Aorta (tissue), 5 donors: ENCODE measurements around the gene MAPKBP1. TPM values are rescaled to one million over a fixed set of nuclear protein-coding genes. Genes with fewer than 3 reads are reported as not detected.
"Not testable (repeated sequence)": the region's sequence is repeated elsewhere in the genome, so short reads cannot be mapped to it uniquely, and the experiment has no call there.

Experiments
- ATAC-seq: fragments of 200-7000 bp; cut with Tn5 transposase; one replicate; pipeline ENCODE4 v1.9.1; 2022; ENCODE audit warnings: moderate library complexity; ENCODE audit not compliant: low FRiP score
- DNase-seq, 2 donors: peaks; one replicate each; pipeline ENCODE4 v3.0.0-alpha.2; 2020
- H3K27ac ChIP-seq, 2 donors: one replicate each; pipeline ENCODE4 v1.5.1; 2013; ENCODE audit warnings: low read length in 2 of 2, mild to moderate bottlenecking in 2 of 2, moderate library complexity in 2 of 2, control low read depth in 1 of 2, inconsistent platforms in 1 of 2, low read depth in 1 of 2
- H3K27me3 ChIP-seq, 2 donors: one replicate each; pipeline ENCODE4 v1.6.1; 2013; ENCODE audit warnings: control low read depth in 1 of 2, low read length in 1 of 2, mild to moderate bottlenecking in 1 of 2, moderate library complexity in 1 of 2; ENCODE audit not compliant: insufficient read depth in 2 of 2, control insufficient read depth in 1 of 2
- H3K36me3 ChIP-seq, 2 donors: one replicate each; pipeline ENCODE4 v1.6.1; 2013; ENCODE audit warnings: control low read depth in 1 of 2, low read length in 1 of 2, mild to moderate bottlenecking in 1 of 2; ENCODE audit not compliant: insufficient read depth in 2 of 2, control insufficient read depth in 1 of 2
- H3K4me1 ChIP-seq, 2 donors: one replicate each; pipeline ENCODE4 v1.6.1; 2013; ENCODE audit warnings: low read length in 2 of 2, control low read depth in 1 of 2, mild to moderate bottlenecking in 1 of 2, moderate library complexity in 1 of 2; ENCODE audit not compliant: insufficient read depth in 2 of 2, control insufficient read depth in 1 of 2
- H3K4me3 ChIP-seq, 2 donors: one replicate each; pipeline ENCODE4 v1.5.1; 2013; ENCODE audit warnings: low read length in 2 of 2, control low read depth in 1 of 2, mild to moderate bottlenecking in 1 of 2
- H3K9me3 ChIP-seq: one replicate; pipeline ENCODE4 v1.6.1; 2013; ENCODE audit warnings: mild to moderate bottlenecking, low read length; ENCODE audit not compliant: control insufficient read depth
- WGBS, 2 donors: extraction: QIAGEN DNeasy Blood & Tissue Kit; methylation state at CpG; one replicate each; pipeline ENCODE4 v1.1.7; 2013; 5-methylcytosine and 5-hydroxymethylcytosine counted together
- intact Hi-C, 2 donors: fragments of 100-400 bp; cut with DNase I; formaldehyde crosslinking; loops; one replicate each; pipeline versions ENCODE4 v1.14.2 to v1.15.0; 2022
- polyA plus RNA-seq, 2 donors: library from polyadenylated mRNA; stranded (reverse); fragments of 200-250 nt; gene quantifications; one replicate each; pipeline ENCODE4 v1.2.3, GENCODE V29; 2013
- total RNA-seq, 2 donors: library from RNA; stranded (reverse); fragmentation: NEBNext Ultra II Directional; extraction: Animal tissue kit (Norgen Biotek cat#: 25700); gene quantifications; one replicate each; pipeline ENCODE4 v1.2.1, GENCODE V29; 2021
- donor health status: healthy with polysubstance abuse.
- donor health status: Bipolar disorder and iron deficiency.
- donor health status: DM: no; HTN: no; CAD: no.
- donor health status: DM: no; HTN: no; CAD: no.
- donor health status: DM: yes; HTN: yes; CAD: no.

The MAPKBP1 gene
- total and polyA plus RNA-seq, 4 donors, result 13.6 to 44.1 (median 27.6) TPM

DNA sequence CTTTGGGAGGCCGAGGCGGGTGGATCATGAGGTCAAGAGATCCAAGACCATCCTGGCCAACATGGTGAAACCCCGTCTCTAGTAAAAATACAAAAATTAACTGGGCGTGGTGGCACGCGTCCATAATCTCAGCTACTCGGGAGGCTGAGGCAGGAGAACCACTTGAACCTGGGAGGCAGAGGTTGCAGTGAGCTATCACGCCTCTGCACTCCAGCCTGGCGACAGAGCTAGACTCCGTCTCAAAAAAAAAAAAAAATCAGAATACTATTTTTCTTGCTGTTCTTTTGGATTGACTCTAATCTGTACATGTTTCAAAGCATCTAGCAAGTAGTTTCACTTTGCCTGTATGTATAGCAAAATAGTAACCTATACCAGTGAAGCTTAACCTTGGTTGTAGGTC, 38.8 kb upstream of the MAPKBP1 start:
- H3K4me3 ChIP-seq, H3K27ac ChIP-seq, H3K27me3 ChIP-seq, intact Hi-C loops, H3K4me1 ChIP-seq, H3K36me3 ChIP-seq, DNase-seq, ATAC-seq, H3K9me3 ChIP-seq: not testable (repeated sequence)
- 92 to 94% methylated on average over 10 of the region's 10 CpGs for WGBS, 2 donors

- Histone ChIP-seq H3K27me3 (no peaks in the 10 kb centered on the region), H3K4me1 (no peaks in the 10 kb centered on the region), H3K9me3 (no peaks in the 10 kb centered on the region), H3K4me3 (no peak overlapping the region), H3K27ac (no peak overlapping the region), H3K36me3 (peaks cover 9 to 10% of the 10 kb centered on the region in 2 donors)
- intact Hi-C loops, result no loop called here
- 91 to 92% methylated on average over 1 of the region's 1 CpG for WGBS, 2 donors
- DNase-seq (no peak), ATAC-seq (no peak)
Observed at GRCh38 chr15:41746802-41747201, 27.5 kb upstream of the MAPKBP1 start.

DNA sequence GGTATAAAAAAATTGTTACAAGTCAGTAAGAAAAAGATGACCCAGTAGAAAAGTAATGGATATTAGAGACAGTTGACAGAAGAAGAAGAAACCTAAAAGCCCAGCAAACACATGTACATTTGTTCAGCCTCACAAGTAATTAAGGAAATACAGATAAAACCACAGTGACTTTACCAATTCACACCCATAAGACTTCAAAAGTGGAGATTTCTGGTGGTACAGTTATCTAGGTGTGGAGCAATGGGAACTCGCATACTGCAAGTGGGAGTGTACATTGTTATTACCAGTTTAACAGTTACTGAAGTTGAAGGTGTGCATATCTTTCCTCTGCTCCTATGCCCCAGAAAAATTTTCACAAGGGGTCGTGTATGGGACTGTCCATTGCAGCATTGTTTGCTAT, 18.1 kb upstream of the MAPKBP1 start:
- intact Hi-C loops, result no loop called here

DNA sequence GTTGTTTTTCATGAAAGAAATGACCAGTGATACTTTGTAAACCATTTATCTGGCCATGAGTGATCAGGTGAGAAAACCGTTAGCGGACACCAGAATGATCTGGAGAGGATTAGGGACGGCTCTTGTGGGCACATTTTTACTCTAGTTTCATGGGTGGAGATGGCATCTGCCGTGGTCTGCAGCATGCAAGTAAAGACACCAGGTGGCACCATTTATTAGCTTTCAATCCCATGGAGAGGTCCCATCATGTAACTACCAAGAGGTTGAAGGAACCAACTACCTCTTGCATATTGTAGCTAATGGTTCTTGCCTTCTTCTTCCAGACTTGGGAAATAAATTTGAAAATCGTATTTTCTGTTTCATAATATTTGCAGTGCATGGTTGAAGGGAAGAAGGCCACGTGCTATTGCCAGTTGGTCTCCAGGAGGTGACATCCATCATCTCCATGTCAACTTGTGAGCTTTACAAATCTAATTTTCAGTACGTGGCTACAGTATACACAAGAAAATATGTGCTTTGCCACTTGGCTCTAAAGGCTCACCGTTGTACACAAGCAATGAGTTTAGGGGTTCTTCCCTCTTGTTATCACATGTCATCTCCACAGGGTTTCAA, 1.5 kb upstream of the MAPKBP1 start:
- 38 to 39% methylated on average over 8 of the region's 8 CpGs for WGBS, 2 donors

More for the DNA sequence above, 18.1 kb upstream of the MAPKBP1 start:
- H3K36me3 ChIP-seq, result peaks cover 0 to 1% of the 10 kb centered on the region in 2 donors
- ATAC-seq (no peak), DNase-seq (no peak)
- H3K27me3 ChIP-seq, result no peaks in the 10 kb centered on the region
- no peak overlapping the region for H3K4me3 ChIP-seq
- H3K9me3 ChIP-seq, result no peaks in the 10 kb centered on the region
- no peaks in the 10 kb centered on the region for H3K4me1 ChIP-seq
- 95 to 96% methylated on average over 2 of the region's 2 CpGs for WGBS, 2 donors
- no peak overlapping the region for H3K27ac ChIP-seq

GRCh38 chr15:41773332-41773728, 954 bp upstream of the MAPKBP1 start:
- Histone ChIP-seq H3K36me3 (peaks cover 0 to 2% of the 10 kb centered on the region in 2 donors), H3K27ac (peak overlapping the region; percentile 72 to 84), H3K27me3 (no peaks in the 10 kb centered on the region), H3K4me1 (peaks cover 4 to 6% of the 10 kb centered on the region in 2 donors), H3K9me3 (no peaks in the 10 kb centered on the region), H3K4me3 (peak overlapping the region in 1 of 2 donors; percentile 22)
- no peak for DNase-seq
- ATAC-seq, result no peak
- intact Hi-C loops, result loop anchor here (1.0 to 5.0 kb wide), 3 partner anchors 37 to 129 kb away; no protein-coding TSS in a partner anchor
- WGBS, 2 donors, result 7 to 8% methylated on average over 5 of the region's 5 CpGs

More for the DNA sequence above, 1.5 kb upstream of the MAPKBP1 start:
- H3K27me3 ChIP-seq, result no peaks in the 10 kb centered on the region
- H3K4me3 ChIP-seq, result no peak overlapping the region
- ATAC-seq (peak; percentile 42), DNase-seq (no peak)
- peaks cover 0 to 2% of the 10 kb centered on the region in 2 donors for H3K36me3 ChIP-seq
- H3K4me1 ChIP-seq, result peaks cover 4 to 6% of the 10 kb centered on the region in 2 donors
- intact Hi-C loops, result loop anchor here (1.0 to 5.0 kb wide), 3 partner anchors 38 to 129 kb away; no protein-coding TSS in a partner anchor
- H3K9me3 ChIP-seq, result no peaks in the 10 kb centered on the region
- peak overlapping the region; percentile 23 to 84 for H3K27ac ChIP-seq

GRCh38 chr15:41773729-41774061, 589 bp upstream of the MAPKBP1 start:
- intact Hi-C loops, result loop anchor here (1.0 to 5.0 kb wide), 3 partner anchors 37 to 129 kb away; no protein-coding TSS in a partner anchor
- ATAC-seq, result no peak
- 1 to 2% methylated on average over 7 of the region's 7 CpGs for WGBS, 2 donors

GRCh38 chr15:41774882-41775417, 666 bp downstream of the MAPKBP1 start:
- ATAC-seq, result peak; percentile 40
- 2 to 3% methylated on average over 19 of the region's 19 CpGs for WGBS, 2 donors
- no peaks in the 10 kb centered on the region for H3K27me3 ChIP-seq
- peak overlapping the region; percentile 19 to 66 for H3K4me3 ChIP-seq
- DNase-seq, result no peak
- peaks cover 0 to 1% of the 10 kb centered on the region in 2 donors for H3K36me3 ChIP-seq
- peaks cover 4 to 7% of the 10 kb centered on the region in 2 donors for H3K4me1 ChIP-seq
- H3K27ac ChIP-seq, result peak overlapping the region in 1 of 2 donors; percentile 57
- no peaks in the 10 kb centered on the region for H3K9me3 ChIP-seq
- intact Hi-C loops, result loop anchor here in 1 of 2 donors (5.0 kb wide), 1 partner anchor 127 kb away; no protein-coding TSS in a partner anchor

More at GRCh38 chr15:41773729-41774061, 589 bp upstream of the MAPKBP1 start:
- Histone ChIP-seq H3K9me3 (no peaks in the 10 kb centered on the region), H3K27me3 (no peaks in the 10 kb centered on the region), H3K4me3 (peak overlapping the region; percentile 7 to 22), H3K27ac (peak overlapping the region; percentile 72 to 84), H3K4me1 (peaks cover 4 to 6% of the 10 kb centered on the region in 2 donors), H3K36me3 (no peaks in the 10 kb centered on the region)
- no peak for DNase-seq

- H3K27ac ChIP-seq, result no peak overlapping the region
- H3K27me3 ChIP-seq, result no peaks in the 10 kb centered on the region
- 8 to 13% methylated on average over 2 of the region's 2 CpGs for WGBS, 2 donors
- intact Hi-C loops, result no loop called here
- peaks cover 5 to 10% of the 10 kb centered on the region in 2 donors for H3K4me1 ChIP-seq
- peaks cover 0 to 1% of the 10 kb centered on the region in 2 donors for H3K36me3 ChIP-seq
- peak overlapping the region; percentile 19 to 66 for H3K4me3 ChIP-seq
- no peak for ATAC-seq
- no peak for DNase-seq
- no peaks in the 10 kb centered on the region for H3K9me3 ChIP-seq
Observed at GRCh38 chr15:41775651-41776050, 1.4 kb downstream of the MAPKBP1 start.
